GM23338 (cell line): Measurements from ENCODE around the gene SPTB. TPM values are rescaled to one million over a fixed set of nuclear protein-coding genes. Genes with fewer than 3 reads are reported as not detected.

Experiments
- ATAC-seq: fragments of 200-7000 bp; cut with Tn5 transposase; 3 replicates; pipeline ENCODE4 v1.9.1; 2020
- DNase-seq: peaks from one replicate; pipeline ENCODE4 v3.0.0-alpha.2; 2015; ENCODE audit warnings: low spot score
- H2AFZ ChIP-seq: fragments of 200-600 bp; sonication (generic); 2 replicates; pipeline ENCODE4 v1.8.0; 2016; ENCODE audit warnings: antibody characterized with exemption, mild to moderate bottlenecking, moderate library complexity
- H3F3A ChIP-seq: fragments of 200-600 bp; sonication (generic); replicated peaks from 2 replicates; pipeline ENCODE4 v1.8.0; 2017; ENCODE audit warnings: antibody characterized with exemption, mixed run types, low read depth
- H3K27ac ChIP-seq: fragments of 200-600 bp; sonication (generic); 2 replicates; pipeline ENCODE4 v1.6.1; 2016; ENCODE audit warnings: low read depth
- H3K27me3 ChIP-seq: fragments of 200-600 bp; sonication (generic); 2 replicates; pipeline ENCODE4 v1.8.0; 2016; ENCODE audit warnings: mild to moderate bottlenecking, mixed run types, moderate library complexity; ENCODE audit not compliant: insufficient read depth
- H3K36me3 ChIP-seq: fragments of 200-600 bp; sonication (generic); 2 replicates; pipeline ENCODE4 v1.8.0; 2016; ENCODE audit warnings: mild to moderate bottlenecking; ENCODE audit not compliant: insufficient read depth
- H3K4me1 ChIP-seq: fragments of 200-600 bp; sonication (generic); 2 replicates; pipeline ENCODE4 v1.8.0; 2016; ENCODE audit warnings: mild to moderate bottlenecking, moderate library complexity; ENCODE audit not compliant: insufficient read depth
- H3K4me2 ChIP-seq: fragments of 200-600 bp; sonication (generic); 2 replicates; pipeline ENCODE4 v1.7.1; 2017; ENCODE audit warnings: mixed run types
- H3K4me3 ChIP-seq: fragments of 200-600 bp; sonication (generic); 2 replicates; pipeline ENCODE4 v1.6.1; 2016; ENCODE audit warnings: mixed run types
- H3K79me2 ChIP-seq: fragments of 200-600 bp; sonication (generic); replicated peaks from 2 replicates; pipeline ENCODE4 v1.8.0; 2017; ENCODE audit warnings: mild to moderate bottlenecking; ENCODE audit not compliant: insufficient read depth
- H3K9me2 ChIP-seq: fragments of 200-600 bp; sonication (generic); 2 replicates; pipeline ENCODE4 v1.8.0; 2017; ENCODE audit not compliant: insufficient read depth
- H4K20me1 ChIP-seq: fragments of 200-600 bp; sonication (generic); replicated peaks from 2 replicates; pipeline ENCODE4 v1.8.0; 2017; ENCODE audit warnings: mild to moderate bottlenecking; ENCODE audit not compliant: insufficient read depth
- H3K27ac Mint-ChIP-seq: 2 replicates; pipeline ENCODE4 v1.8.0; 2020; ENCODE audit warnings: inconsistent platforms, mild to moderate bottlenecking, moderate library complexity, mixed read lengths
- H3K27me3 Mint-ChIP-seq: 3 replicates; pipeline ENCODE4 v1.8.0; 2022; ENCODE audit warnings: low read depth, mild to moderate bottlenecking, moderate library complexity, mixed read lengths, inconsistent platforms; ENCODE audit not compliant: insufficient read depth, poor library complexity
- H3K36me3 Mint-ChIP-seq: 3 replicates; pipeline ENCODE4 v1.8.0; 2021; ENCODE audit warnings: low read depth, mild to moderate bottlenecking, inconsistent platforms, moderate library complexity, mixed read lengths
- H3K4me1 Mint-ChIP-seq: 3 replicates; pipeline ENCODE4 v1.8.0; 2020; ENCODE audit warnings: mild to moderate bottlenecking, inconsistent platforms, mixed read lengths
- H3K4me3 Mint-ChIP-seq: 3 replicates; pipeline ENCODE4 v1.8.0; 2021; ENCODE audit warnings: moderate library complexity, mild to moderate bottlenecking, inconsistent platforms, mixed read lengths
- H3K9me3 Mint-ChIP-seq: 3 replicates; pipeline ENCODE4 v1.8.0; 2020; ENCODE audit warnings: moderate library complexity, mild to moderate bottlenecking, inconsistent platforms, mixed read lengths
- CREB1 ChIP-seq: fragments of 250-450 bp; sonication (Bioruptor Pico); IDR thresholded peaks from 2 replicates; pipeline ENCODE4 v1.5.0; 2020; ENCODE audit warnings: low read depth, mild to moderate bottlenecking, moderate library complexity
- CTCF ChIP-seq, 2 experiments: fragments of 200-600 bp in 1 of 2; sonication (generic) in 1 of 2; conservative IDR thresholded peaks; 2 replicates each; pipeline versions ENCODE4 v1.5.1 to v1.6.1; 2016 to 2017; ENCODE audit warnings: antibody characterized with exemption in 2 of 2, low read depth in 2 of 2, mild to moderate bottlenecking in 2 of 2, moderate library complexity in 1 of 2
- EZH2 ChIP-seq: fragments of 200-600 bp; sonication (generic); IDR thresholded peaks from one replicate; pipeline ENCODE4 v1.8.0; 2017; ENCODE audit warnings: antibody characterized with exemption, mild to moderate bottlenecking, low read depth; ENCODE audit not compliant: unreplicated experiment
- EZH2phosphoT487 ChIP-seq: fragments of 200-600 bp; sonication (generic); IDR thresholded peaks from one replicate; pipeline ENCODE4 v1.8.1; 2018; ENCODE audit warnings: antibody characterized with exemption; ENCODE audit not compliant: unreplicated experiment
- NANOG ChIP-seq: IDR thresholded peaks from 2 replicates; pipeline ENCODE4 v1.6.1; 2016; ENCODE audit warnings: antibody characterized with exemption, borderline replicate concordance
- REST ChIP-seq: IDR thresholded peaks from one replicate; pipeline ENCODE4 v1.6.1; 2018; ENCODE audit warnings: antibody characterized with exemption; ENCODE audit not compliant: unreplicated experiment
- STAT1 ChIP-seq: IDR thresholded peaks from one replicate; pipeline ENCODE4 v1.6.1; 2016; ENCODE audit warnings: antibody characterized with exemption; ENCODE audit not compliant: unreplicated experiment
- ZNF114 ChIP-seq: fragments of 250-450 bp; sonication (Bioruptor Pico); IDR thresholded peaks from 2 replicates; pipeline ENCODE4 v1.5.0; 2020; ENCODE audit warnings: mild to moderate bottlenecking, moderate library complexity
- ZNF331 ChIP-seq: fragments of 250-450 bp; sonication (Bioruptor Pico); IDR thresholded peaks from 2 replicates; pipeline ENCODE4 v1.5.0; 2020; ENCODE audit warnings: low read depth, mild to moderate bottlenecking, moderate library complexity
- polyA plus RNA-seq: library from polyadenylated mRNA; unstranded; fragments of >200 nt; fragmentation: Nextera tagmentation; extraction: Ambion mirVana; gene quantifications from 2 replicates; pipeline ENCODE4 v1.2.1, GENCODE V29; 2016
- total RNA-seq: library from RNA; depleted of rRNA; stranded (reverse); fragments of >200 nt; shearing (Covaris generic); gene quantifications from 2 replicates; pipeline ENCODE4 v1.2.3, GENCODE V29; 2014
- TF ChIP-seq, protein P1 (sequence below): IDR thresholded peaks from 2 replicates; pipeline ENCODE4 v1.6.1; 2016; ENCODE audit warnings: antibody characterized with exemption
- TF ChIP-seq, protein P2 (sequence below): fragments of 250-450 bp; sonication (Bioruptor Pico); IDR thresholded peaks from 2 replicates; pipeline ENCODE4 v1.5.0; 2020; ENCODE audit warnings: mild to moderate bottlenecking, moderate library complexity

The SPTB gene
- total and polyA plus RNA-seq, 2 experiments from 2014 or later: 1.1 to 1.9 TPM

DNA sequence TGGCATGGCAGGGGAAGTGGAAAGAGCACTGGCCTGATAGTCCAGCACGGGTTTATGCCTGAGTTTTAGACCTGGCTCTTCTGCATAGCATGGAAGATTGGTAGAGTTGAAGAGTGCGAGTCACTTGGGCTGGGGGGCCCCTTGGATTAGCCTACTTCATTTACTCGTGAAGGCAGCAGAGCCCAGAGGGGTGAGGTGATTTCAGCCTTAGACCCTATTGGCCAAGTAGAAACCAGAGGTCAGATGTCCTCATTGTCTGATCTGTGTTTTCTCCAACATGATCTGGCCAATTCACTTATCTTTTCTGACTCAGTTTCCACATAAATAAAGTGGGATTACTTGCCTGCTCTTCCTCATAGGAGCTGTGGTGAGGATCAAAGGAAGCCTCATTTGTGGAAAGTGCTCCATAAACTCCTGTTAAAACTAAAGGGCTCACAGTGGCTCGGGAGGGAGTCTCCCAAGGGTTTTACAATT is 173.6 kb downstream of the SPTB start (continued):
- no peak for TF ChIP-seq ZNF114 (CRISPR knock-in tag)
- TF ChIP-seq ZNF331 (CRISPR knock-in tag): no peak
- TF ChIP-seq NANOG: no peak
- TF ChIP-seq EZH2phosphoT487: no peak
- TF ChIP-seq CREB1 (CRISPR knock-in tag): no peak

- H3K9me3 Mint-ChIP-seq: no peaks in the 10 kb centered on the region
- no peak overlapping the region for H3K27ac Mint-ChIP-seq
- peaks cover 22% of the 10 kb centered on the region; the same call in 1 of the 2 replicates for H3F3A ChIP-seq
- peak overlapping the region; percentile 95 for H3K4me2 ChIP-seq
- DNase-seq (no peak), ATAC-seq (no peak)
- H3K36me3 Mint-ChIP-seq: peaks cover 19% of the 10 kb centered on the region
- H3K27me3 ChIP-seq: peaks cover 5% of the 10 kb centered on the region; the same call in 1 of the 2 replicates
- H3K4me1 ChIP-seq: peaks cover 62% of the 10 kb centered on the region
- no peak overlapping the region for H2AFZ ChIP-seq
- peaks cover 58% of the 10 kb centered on the region for H3K79me2 ChIP-seq
- H3K27ac ChIP-seq: no peak overlapping the region
- H3K9me2 ChIP-seq: no peaks in the 10 kb centered on the region
- H3K36me3 ChIP-seq: no peaks in the 10 kb centered on the region
- H3K27me3 Mint-ChIP-seq: peaks cover 18% of the 10 kb centered on the region
- H3K4me3 ChIP-seq: peak overlapping the region; percentile 86
- peaks cover 24% of the 10 kb centered on the region for H4K20me1 ChIP-seq
- H3K4me3 Mint-ChIP-seq: peak overlapping the region; percentile 81
- peaks cover 76% of the 10 kb centered on the region for H3K4me1 Mint-ChIP-seq
- TF ChIP-seq ZNF331 (CRISPR knock-in tag): no peak
- TF ChIP-seq CTCF (conservative IDR thresholded peaks at IDR 0.05; ENCODE audit: low read depth in 2 of 2): no peak
- TF ChIP-seq NANOG: no peak
- no peak for TF ChIP-seq EZH2
- no peak for TF ChIP-seq STAT1
- TF ChIP-seq ZNF114 (CRISPR knock-in tag): no peak
- no peak for TF ChIP-seq EZH2phosphoT487
- TF ChIP-seq, protein P1, sequence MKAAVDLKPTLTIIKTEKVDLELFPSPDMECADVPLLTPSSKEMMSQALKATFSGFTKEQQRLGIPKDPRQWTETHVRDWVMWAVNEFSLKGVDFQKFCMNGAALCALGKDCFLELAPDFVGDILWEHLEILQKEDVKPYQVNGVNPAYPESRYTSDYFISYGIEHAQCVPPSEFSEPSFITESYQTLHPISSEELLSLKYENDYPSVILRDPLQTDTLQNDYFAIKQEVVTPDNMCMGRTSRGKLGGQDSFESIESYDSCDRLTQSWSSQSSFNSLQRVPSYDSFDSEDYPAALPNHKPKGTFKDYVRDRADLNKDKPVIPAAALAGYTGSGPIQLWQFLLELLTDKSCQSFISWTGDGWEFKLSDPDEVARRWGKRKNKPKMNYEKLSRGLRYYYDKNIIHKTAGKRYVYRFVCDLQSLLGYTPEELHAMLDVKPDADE: no peak
- no peak for TF ChIP-seq REST
- TF ChIP-seq, protein P2, sequence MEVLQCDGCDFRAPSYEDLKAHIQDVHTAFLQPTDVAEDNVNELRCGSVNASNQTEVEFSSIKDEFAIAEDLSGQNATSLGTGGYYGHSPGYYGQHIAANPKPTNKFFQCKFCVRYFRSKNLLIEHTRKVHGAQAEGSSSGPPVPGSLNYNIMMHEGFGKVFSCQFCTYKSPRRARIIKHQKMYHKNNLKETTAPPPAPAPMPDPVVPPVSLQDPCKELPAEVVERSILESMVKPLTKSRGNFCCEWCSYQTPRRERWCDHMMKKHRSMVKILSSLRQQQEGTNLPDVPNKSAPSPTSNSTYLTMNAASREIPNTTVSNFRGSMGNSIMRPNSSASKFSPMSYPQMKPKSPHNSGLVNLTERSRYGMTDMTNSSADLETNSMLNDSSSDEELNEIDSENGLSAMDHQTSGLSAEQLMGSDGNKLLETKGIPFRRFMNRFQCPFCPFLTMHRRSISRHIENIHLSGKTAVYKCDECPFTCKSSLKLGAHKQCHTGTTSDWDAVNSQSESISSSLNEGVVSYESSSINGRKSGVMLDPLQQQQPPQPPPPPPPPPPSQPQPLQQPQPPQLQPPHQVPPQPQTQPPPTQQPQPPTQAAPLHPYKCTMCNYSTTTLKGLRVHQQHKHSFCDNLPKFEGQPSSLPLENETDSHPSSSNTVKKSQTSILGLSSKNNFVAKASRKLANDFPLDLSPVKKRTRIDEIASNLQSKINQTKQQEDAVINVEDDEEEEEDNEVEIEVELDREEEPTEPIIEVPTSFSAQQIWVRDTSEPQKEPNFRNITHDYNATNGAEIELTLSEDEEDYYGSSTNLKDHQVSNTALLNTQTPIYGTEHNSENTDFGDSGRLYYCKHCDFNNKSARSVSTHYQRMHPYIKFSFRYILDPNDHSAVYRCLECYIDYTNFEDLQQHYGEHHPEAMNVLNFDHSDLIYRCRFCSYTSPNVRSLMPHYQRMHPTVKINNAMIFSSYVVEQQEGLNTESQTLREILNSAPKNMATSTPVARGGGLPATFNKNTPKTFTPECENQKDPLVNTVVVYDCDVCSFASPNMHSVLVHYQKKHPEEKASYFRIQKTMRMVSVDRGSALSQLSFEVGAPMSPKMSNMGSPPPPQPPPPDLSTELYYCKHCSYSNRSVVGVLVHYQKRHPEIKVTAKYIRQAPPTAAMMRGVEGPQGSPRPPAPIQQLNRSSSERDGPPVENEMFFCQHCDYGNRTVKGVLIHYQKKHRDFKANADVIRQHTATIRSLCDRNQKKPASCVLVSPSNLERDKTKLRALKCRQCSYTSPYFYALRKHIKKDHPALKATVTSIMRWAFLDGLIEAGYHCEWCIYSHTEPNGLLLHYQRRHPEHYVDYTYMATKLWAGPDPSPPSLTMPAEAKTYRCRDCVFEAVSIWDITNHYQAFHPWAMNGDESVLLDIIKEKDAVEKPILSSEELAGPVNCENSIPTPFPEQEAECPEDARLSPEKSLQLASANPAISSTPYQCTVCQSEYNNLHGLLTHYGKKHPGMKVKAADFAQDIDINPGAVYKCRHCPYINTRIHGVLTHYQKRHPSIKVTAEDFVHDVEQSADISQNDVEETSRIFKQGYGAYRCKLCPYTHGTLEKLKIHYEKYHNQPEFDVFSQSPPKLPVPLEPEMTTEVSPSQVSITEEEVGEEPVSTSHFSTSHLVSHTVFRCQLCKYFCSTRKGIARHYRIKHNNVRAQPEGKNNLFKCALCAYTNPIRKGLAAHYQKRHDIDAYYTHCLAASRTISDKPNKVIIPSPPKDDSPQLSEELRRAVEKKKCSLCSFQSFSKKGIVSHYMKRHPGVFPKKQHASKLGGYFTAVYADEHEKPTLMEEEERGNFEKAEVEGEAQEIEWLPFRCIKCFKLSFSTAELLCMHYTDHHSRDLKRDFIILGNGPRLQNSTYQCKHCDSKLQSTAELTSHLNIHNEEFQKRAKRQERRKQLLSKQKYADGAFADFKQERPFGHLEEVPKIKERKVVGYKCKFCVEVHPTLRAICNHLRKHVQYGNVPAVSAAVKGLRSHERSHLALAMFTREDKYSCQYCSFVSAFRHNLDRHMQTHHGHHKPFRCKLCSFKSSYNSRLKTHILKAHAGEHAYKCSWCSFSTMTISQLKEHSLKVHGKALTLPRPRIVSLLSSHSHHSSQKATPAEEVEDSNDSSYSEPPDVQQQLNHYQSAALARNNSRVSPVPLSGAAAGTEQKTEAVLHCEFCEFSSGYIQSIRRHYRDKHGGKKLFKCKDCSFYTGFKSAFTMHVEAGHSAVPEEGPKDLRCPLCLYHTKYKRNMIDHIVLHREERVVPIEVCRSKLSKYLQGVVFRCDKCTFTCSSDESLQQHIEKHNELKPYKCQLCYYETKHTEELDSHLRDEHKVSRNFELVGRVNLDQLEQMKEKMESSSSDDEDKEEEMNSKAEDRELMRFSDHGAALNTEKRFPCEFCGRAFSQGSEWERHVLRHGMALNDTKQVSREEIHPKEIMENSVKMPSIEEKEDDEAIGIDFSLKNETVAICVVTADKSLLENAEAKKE (CRISPR knock-in tag): no peak
Measured at GRCh38 chr14:64705381-64706118, 174.2 kb downstream of the SPTB start.
